GM15510 (cell line): ENCODE data around the gene C1GALT1C1L.

Source experiments
- POLR2A ChIP-seq: IDR thresholded peaks from 3 replicates; pipeline ENCODE4 v1.6.1; 2011; ENCODE audit warnings: borderline replicate concordance; ENCODE audit not compliant: insufficient read length; ENCODE audit errors: extremely low read depth

C1GALT1C1L gene

DNA sequence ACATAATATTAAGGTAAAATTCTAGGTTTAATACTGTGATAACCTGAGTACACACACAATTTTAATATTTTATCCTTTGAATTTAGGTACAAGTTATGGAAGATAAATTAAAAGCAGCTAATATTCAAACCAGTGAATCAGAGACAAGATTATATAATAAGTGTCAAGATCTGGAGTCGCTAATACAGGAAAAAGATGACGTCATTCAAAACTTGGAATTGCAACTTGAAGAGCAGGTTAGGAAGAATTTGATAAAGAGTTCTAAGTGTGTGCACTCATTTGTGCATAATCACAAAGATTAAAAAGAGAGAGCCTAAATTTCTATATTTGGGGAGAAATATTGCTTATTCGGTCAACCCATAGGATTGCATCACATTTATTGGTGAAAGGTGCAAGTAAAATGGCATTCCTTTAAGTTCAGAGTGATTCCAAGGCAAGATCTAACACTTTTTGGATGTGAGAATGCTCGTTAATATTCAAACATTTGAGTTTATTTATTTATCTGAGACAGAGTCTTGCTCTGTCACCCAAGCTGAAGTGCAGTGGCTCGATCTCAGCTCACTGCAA, 16.3 kb upstream of the C1GALT1C1L start:
- no peak for TF ChIP-seq POLR2A

DNA sequence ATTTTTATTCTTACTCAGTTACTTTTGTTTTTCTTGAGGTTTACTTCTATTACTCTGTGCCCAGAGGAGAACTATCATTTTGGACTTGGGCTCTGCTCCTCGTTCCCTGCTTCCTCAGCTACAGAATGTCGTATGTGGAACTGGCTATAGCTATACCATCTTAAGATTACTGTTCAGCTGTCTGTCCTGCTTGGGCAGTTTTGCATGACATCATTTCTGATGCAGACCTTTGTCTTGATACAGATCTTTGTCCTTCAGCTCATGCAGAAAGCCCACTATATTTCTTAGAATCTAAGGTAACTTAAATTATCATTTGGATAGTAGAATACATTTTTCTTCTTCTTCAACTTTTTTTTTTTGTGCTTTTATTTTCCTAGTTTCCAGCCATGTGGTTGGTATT, 13.8 kb upstream of the C1GALT1C1L start:
- no peak for TF ChIP-seq POLR2A

DNA sequence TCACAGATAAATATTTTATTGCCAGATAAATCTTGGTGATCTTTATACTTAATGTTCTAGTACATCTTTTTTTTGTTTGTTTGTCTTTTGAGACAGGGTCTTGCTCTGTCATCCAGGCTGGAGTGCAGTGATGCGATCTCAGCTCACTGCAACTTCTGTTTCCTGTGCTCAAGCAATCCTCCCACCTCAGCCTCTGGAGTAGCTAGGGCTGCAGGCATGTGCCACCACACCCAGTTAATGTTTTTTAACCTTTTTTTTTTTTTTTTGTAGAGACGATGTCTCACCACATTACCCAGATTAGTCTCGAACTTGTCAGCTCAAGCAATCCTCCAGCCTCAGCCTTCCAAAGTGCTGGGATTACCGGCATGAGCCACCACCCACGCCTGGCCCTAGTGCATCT, 9.1 kb upstream of the C1GALT1C1L start:
- TF ChIP-seq POLR2A, result no peak

DNA sequence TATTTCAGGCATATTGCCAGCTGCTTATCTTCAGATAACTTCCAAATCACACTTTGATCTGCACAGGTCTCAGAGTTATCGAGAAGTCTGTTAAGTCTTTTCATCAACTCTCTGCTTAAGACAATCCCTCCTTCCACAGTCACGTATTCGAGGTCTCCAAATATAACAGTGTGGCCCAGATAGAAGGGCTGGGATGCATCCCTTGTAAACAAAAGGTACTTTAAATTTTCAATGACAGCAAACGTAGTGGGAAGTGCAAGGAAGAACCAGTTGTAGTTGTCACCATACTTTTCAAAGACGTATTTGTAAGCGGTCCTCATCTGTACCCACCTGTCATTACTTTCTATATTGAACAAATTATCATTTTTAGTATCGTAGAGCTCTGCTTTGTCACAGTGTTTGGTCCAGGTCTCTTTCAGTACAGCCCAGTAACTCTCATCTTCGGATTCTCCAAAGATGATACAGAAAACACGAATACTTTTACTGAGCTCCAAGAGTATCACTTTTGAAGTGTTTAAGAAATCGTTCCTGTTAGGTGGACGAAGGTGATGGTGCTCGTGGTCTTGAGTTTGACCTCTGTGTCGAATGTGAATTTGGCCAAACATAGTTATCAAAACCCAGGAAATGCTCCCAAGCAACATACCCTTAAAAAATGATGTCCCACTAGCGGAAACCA, 445 bp downstream of the C1GALT1C1L start:
- no peak for TF ChIP-seq POLR2A

DNA sequence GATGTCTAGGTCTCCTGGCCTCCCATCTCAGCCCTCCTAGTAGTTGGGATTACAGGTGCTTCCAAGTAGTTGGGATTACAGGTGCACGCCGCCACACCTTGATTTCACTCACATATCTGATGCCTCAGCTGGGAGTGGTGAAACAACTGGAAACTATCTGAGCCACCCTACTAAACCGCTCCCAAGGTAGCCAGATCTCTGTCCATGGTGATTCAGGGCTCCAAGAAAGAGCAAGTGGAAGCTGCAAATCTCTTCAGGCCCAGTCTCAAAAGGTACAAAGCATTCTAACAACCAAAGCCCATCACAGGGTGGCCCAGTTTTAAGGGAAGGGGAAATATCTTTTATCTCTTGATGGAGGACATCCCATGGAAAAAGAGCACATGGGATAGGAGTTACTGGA, 19.0 kb downstream of the C1GALT1C1L start:
- no peak for TF ChIP-seq POLR2A

DNA sequence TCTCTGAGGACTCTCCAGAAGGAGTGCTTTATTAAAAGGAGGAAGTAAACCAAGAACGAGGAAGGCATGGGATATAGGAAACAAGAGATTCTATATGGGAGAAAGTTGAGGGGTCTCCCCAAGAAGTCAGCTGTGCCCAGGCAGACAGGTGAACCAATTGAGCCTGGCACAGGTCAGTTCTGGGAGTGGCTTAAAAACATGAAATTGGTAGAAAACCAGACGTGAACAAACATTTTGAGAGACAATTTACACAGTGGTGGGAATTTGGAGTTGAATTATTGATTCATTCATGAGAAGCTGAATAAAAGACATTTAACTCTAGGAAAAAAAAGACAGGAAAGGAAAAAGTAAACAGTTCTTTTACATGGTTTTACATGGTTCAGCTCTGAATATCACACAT, 22.7 kb downstream of the C1GALT1C1L start:
- TF ChIP-seq POLR2A, result no peak

DNA sequence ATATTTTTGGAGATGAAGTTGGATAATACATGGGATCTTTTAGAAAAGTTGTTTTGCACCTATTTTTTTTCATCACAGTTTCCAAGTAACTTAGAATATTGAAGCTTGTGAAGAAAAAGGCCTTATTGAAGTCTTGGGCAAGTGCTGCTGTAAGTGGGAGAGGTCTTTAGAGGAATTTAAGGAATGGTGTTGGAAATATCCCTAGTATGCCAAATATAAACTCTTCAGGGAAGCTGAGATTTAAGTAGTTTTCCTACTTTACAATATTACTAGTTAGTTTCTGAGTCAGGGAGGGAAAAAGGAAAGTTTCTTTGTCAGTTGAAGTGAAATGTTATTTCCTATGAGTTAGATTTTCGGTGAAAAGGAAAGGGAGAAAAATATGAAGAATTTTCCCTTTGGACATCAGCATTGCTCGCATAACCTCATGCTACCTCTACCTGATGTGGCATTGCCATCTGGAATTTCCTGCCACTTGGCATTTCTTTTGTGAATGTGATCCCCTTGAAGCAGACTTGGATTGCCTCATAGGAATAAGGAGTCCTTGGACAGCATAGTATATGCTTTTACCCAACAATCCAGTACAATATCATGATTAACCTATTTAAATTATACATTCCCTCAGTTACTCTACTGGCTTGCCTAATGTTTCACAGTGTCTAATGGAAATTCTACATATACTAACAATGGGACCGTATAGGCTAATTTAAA, 27.1 kb downstream of the C1GALT1C1L start:
- no peak for TF ChIP-seq POLR2A

DNA sequence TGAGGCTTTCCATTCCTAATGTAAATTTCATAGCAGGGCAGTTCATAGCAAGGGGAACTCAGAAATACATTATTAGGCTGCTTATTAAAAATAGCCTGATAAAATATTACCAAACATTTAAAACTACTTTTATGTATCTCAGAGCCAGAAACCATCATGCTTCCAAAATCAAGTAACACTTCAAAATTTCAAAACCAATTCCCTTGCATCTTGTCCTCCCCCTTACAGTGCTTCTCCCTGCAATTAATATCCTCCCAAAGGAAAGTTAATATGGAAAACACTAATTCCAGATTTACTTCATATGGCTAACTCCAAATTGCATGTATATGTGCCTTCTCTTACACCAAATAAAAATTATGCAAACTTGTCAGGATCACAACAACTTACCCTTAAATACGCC, 32.5 kb downstream of the C1GALT1C1L start:
- no peak for TF ChIP-seq POLR2A

DNA sequence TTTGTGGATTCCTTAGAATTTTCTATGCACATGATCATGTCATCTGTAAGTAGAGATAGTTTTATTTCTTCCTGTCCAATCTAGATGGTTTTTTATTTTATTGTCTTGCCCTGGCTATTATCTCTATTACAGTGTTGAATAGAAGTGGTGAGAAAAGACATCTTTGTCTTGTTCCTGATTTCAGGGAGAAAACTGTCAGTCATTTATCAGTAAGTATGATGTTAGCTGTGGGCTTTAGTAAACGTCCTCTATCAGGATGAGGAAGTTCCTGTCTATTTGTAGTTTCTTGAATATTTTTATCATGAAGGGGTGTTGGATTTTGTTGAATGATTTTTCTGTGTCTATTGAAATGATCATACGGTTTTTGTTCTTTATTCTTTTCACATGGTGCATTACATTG, 33.9 kb downstream of the C1GALT1C1L start:
- TF ChIP-seq POLR2A, result no peak

DNA sequence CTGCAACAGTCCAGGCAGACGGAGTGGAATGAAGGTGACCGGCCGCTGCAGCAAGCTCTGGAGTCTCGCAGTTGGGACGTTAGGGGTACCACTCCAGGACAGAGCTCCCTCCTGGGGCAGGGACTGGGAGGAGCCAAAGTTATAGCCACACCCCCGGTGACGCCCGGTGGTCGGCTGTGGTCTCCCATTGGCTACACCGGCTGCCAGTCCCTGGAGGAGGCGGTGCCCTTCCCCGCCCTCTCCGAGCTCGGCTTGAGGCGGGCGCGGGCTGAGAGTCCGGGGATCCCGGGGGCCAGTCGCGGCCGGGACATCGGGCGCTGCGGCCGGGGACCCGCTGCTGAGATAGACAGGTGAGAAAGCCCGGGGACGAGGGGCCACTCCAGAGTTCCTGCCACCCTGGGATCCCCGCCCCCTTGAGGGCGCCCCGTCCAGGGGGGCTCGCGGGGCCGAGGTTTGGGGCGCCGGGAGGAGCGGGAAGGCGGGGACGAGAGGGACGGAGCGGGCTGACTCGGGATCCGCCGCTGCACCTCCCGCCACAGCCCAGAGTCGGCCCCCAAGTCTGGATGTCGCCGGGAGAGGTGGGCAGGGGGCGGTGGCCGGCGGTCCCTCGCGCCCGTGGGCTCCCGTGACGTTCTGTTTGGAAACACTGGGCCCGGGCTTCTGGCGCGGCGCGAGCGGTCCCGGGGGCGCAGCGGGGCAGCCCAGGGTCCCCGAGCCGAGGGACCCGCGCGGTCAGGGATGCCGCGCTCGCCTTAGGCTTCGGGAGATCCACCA, 39.0 kb downstream of the C1GALT1C1L start, which contains the start of gene PLEKHH2:
TSS of gene PLEKHH2 (plus strand) at position 231 of the 774 bp plus-strand sequence. CDS start 7,414 bp downstream, outside the sequence.
- TF ChIP-seq POLR2A, result no peak

DNA sequence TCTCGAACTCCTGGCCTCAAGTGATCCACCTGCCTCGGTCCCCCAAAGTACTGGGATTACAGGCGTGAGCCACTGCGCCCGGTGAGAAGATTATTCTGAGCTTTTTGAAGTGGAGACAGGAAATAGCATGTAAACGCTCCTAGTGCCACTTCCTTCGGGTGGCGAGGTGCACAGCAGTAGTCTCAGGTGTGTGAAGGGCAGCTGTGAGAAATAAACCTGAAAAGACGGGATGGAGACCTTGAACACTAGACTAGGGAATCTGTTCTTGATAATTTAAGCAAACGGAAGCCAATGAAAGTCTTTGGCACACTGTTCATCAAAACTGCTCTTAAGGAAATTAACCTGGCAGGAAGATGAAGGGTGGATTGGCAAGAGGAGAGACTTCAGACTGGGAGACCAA, 39.6 kb downstream of the C1GALT1C1L start:
- TF ChIP-seq POLR2A, result no peak

DNA sequence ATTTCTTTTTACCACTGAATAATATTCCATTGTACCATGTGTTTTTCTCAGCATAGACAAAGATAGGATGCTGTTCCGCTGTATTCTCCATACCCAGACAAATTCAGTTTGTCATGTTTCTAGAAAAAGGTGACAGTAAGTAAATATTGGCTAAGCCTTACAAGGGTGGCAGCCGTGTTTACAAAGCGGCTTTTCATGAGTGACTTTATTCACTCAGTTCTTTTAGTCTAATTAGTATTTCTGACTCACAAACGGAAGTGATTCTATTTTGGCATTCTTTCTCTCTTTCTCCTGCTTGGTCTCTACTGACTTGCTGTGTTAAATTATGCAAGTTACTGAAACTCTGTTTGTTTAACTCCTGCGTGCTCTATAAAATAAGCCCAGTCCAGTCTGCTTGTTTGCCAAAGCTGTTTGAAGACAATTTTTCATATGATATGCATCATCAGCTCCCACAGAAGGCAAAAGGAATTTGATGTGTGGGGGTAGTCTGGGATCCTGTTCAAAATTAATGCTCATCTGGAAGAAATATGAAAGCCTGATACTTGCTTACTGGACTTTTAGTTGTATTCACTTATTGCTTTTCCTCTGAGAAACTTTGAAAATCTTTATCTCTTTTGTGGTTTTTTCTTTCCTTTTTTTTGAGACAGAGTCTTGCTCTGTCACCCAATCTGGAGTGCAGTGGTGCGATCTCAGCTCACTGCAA, 41.5 kb downstream of the C1GALT1C1L start:
- TF ChIP-seq POLR2A, result no peak

DNA sequence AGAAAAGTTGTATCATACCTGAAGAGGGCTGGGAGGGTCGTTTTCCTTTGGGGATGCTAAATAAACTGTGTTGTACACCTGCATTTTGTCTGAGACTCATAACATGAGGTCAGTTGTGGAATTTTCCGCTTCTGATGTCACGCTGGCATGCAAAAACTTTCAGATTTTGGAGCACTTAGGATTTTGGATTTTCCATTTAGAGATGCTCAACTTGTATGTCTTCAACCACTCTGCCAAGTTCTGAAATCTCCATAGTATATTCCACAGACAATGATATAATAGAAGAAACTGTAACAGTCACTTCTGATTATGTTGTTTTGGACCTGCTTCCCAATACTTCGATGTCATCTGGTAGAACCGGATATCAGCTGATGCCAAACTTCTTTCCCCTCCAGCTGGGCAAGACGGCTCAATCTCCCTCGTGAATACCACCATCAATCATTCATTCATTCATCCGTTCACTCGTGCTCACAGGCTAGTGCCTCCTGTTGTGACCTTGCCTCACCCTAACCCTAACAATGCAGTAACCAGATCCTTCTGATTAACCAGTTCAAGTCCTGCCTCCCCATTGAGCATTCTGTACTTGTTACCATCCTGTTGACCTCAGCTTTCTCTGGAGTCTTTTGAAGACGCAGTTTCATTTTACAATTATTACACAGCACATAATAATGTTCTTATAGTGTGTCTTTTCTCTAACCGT, 44.5 kb downstream of the C1GALT1C1L start:
- no peak for TF ChIP-seq POLR2A
